GM12878 (cell line): Measurements from ENCODE around the gene ZNF85. TPM values are rescaled to one million over a fixed set of nuclear protein-coding genes. Genes with fewer than 3 reads are reported as not detected.

ENCODE experiments used
- BACH1 ChIP-seq: fragments of 450-650 bp; IDR thresholded peaks from 2 replicates; pipeline ENCODE4 v1.6.1; 2017; ENCODE audit warnings: mild to moderate bottlenecking, borderline replicate concordance
- MTA2 ChIP-seq: fragments of 450-650 bp; IDR thresholded peaks from 2 replicates; pipeline ENCODE4 v1.6.1; 2016; ENCODE audit warnings: low read depth, mild to moderate bottlenecking, moderate library complexity
- PAX5 ChIP-seq: IDR thresholded peaks from 2 replicates; pipeline ENCODE4 v1.6.1; 2011; ENCODE audit warnings: low read depth, low read length, borderline replicate concordance
- polyA plus RNA-seq, 11 experiments: library from polyadenylated mRNA; depleted of rRNA in 4 of 11; unstranded in 6 of 11; stranded (reverse) in 5 of 11; fragments of >200 nt; fragmentation: Nextera tagmentation in 4 of 11; fragmentation: Illumina TruSeq in 1 of 11; extraction: Ambion mirVana in 4 of 11; extraction: Trizol in 1 of 11; gene quantifications; 1 replicate in 1 of 11; 2 replicates in 10 of 11; pipeline versions ENCODE4 v1.2.1 to v1.2.3, GENCODE V29; 2011 to 2016; ENCODE audit warnings: inconsistent platforms in 2 of 11, missing spikeins in 2 of 11, low read depth in 1 of 11
- total RNA-seq, 4 experiments: library from RNA; depleted of rRNA in 3 of 4; stranded (reverse); fragments of >200 nt in 3 of 4; fragmentation: Illumina TruSeq in 1 of 4; extraction: Trizol in 1 of 4; gene quantifications; 2 replicates each; pipeline versions ENCODE4 v1.2.1 to v1.2.3, GENCODE V29; 2013 to 2021
- TF ChIP-seq, protein P1 (sequence below): fragments of 450-650 bp; formaldehyde crosslinking; IDR thresholded peaks from 2 replicates; pipeline ENCODE4 v1.4.0; 2020; ENCODE audit warnings: mild to moderate bottlenecking, moderate library complexity

Gene ZNF85
- total and polyA plus RNA-seq, 10 of the 15 experiments (the other 5 are each of a cell fraction or from before 2014, with no cell fraction given) = 12.6 to 31.7 (median 20.9) TPM

DNA sequence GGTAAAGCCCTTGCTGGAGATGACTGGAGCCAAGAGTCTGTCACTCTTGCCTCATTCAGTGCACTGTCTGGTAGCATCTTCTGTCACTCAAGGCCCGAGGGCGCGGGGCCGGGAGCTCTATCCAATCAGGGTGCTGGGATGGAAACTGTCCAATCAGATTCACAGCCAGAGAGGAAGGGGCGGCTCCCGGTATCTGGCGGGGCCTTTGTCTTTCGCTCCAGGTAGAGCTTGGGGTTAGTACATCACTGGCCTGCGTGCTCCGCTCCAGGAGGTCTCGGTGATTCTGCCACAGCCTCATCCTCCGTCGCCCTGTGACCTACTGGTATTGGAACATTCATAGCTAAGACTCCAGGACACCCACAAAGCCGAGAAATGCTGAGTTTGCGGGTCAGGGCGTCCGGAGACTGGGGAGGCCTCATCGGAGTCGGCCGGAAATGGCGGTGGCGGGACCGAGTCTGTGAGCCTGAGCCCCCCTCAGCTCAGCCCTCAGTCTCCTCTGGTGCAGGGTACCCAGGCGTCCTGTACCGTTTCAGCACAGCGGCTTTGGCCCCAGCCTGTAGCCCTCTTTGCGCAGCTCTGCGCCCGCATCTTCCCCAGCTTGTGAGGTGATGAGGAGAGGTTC lies 76.8 kb downstream of the ZNF85 start (continued):
- TF ChIP-seq, protein P1, sequence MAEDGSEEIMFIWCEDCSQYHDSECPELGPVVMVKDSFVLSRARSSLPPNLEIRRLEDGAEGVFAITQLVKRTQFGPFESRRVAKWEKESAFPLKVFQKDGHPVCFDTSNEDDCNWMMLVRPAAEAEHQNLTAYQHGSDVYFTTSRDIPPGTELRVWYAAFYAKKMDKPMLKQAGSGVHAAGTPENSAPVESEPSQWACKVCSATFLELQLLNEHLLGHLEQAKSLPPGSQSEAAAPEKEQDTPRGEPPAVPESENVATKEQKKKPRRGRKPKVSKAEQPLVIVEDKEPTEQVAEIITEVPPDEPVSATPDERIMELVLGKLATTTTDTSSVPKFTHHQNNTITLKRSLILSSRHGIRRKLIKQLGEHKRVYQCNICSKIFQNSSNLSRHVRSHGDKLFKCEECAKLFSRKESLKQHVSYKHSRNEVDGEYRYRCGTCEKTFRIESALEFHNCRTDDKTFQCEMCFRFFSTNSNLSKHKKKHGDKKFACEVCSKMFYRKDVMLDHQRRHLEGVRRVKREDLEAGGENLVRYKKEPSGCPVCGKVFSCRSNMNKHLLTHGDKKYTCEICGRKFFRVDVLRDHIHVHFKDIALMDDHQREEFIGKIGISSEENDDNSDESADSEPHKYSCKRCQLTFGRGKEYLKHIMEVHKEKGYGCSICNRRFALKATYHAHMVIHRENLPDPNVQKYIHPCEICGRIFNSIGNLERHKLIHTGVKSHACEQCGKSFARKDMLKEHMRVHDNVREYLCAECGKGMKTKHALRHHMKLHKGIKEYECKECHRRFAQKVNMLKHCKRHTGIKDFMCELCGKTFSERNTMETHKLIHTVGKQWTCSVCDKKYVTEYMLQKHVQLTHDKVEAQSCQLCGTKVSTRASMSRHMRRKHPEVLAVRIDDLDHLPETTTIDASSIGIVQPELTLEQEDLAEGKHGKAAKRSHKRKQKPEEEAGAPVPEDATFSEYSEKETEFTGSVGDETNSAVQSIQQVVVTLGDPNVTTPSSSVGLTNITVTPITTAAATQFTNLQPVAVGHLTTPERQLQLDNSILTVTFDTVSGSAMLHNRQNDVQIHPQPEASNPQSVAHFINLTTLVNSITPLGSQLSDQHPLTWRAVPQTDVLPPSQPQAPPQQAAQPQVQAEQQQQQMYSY = no peak
- TF ChIP-seq PAX5 (no peak), BACH1 (no peak), MTA2 (no peak)

Other genes with a start within 250 kb of the ZNF85 start
- gene ZNF66, start 146.9 kb upstream of the ZNF85 start, total RNA-seq (2014; rRNA removed) = 7.7 and 8.5 TPM in 2 replicates
- 8.5 and 9.9 TPM in 2 replicates for gene ZNF66, start 146.9 kb upstream of the ZNF85 start, total RNA-seq (2014; rRNA removed; fragmentation: Illumina TruSeq; extraction: Trizol)
- gene ZNF66, start 146.9 kb upstream of the ZNF85 start, total RNA-seq (2021) = 4.3 and 5.8 TPM in 2 replicates
- gene ZNF66, start 146.9 kb upstream of the ZNF85 start, polyA plus RNA-seq (2011; rRNA removed) = 4.9 and 7.7 TPM in 2 replicates
- gene ZNF66, start 146.9 kb upstream of the ZNF85 start, polyA plus RNA-seq (2014; fragmentation: Illumina TruSeq; extraction: Trizol) = 6.4 and 6.5 TPM in 2 replicates
- 1 to 10 TPM in 1 of 2 experiments, under 1 TPM in 1; 0.62 to 1.4 TPM for gene ZNF66, start 146.9 kb upstream of the ZNF85 start, polyA plus RNA-seq (2014; fragmentation: Nextera tagmentation; extraction: Ambion mirVana)
- 3.2 and 3.4 TPM in 2 replicates for gene ZNF66, start 146.9 kb upstream of the ZNF85 start, polyA plus RNA-seq (2014; rRNA removed)
- gene ZNF66, start 146.9 kb upstream of the ZNF85 start, polyA plus RNA-seq (2016; fragmentation: Nextera tagmentation; extraction: Ambion mirVana) = 1 to 10 TPM; 5.3 to 6.0 TPM
- gene ZNF430, start 97.4 kb downstream of the ZNF85 start, total RNA-seq (2014; rRNA removed) = 11.0 and 11.8 TPM in 2 replicates
- 19.0 TPM in 2 replicates for gene ZNF430, start 97.4 kb downstream of the ZNF85 start, total RNA-seq (2014; rRNA removed; fragmentation: Illumina TruSeq; extraction: Trizol)
- gene ZNF430, start 97.4 kb downstream of the ZNF85 start, total RNA-seq (2021) = 12.6 TPM in 2 replicates
- gene ZNF430, start 97.4 kb downstream of the ZNF85 start, polyA plus RNA-seq (2011; rRNA removed) = 18.0 and 23.6 TPM in 2 replicates
- gene ZNF430, start 97.4 kb downstream of the ZNF85 start, polyA plus RNA-seq (2014; fragmentation: Illumina TruSeq; extraction: Trizol) = 11.5 and 16.0 TPM in 2 replicates
- gene ZNF430, start 97.4 kb downstream of the ZNF85 start, polyA plus RNA-seq (2014; fragmentation: Nextera tagmentation; extraction: Ambion mirVana) = 1 to 10 TPM; 4.6 to 6.0 TPM
- 5.6 and 7.0 TPM in 2 replicates for gene ZNF430, start 97.4 kb downstream of the ZNF85 start, polyA plus RNA-seq (2014; rRNA removed)
- gene ZNF430, start 97.4 kb downstream of the ZNF85 start, polyA plus RNA-seq (2016; fragmentation: Nextera tagmentation; extraction: Ambion mirVana) = 10 to 100 TPM; 13.4 to 15.8 TPM
- 10.7 and 12.0 TPM in 2 replicates for gene ZNF714, start 159.0 kb downstream of the ZNF85 start, total RNA-seq (2014; rRNA removed)
- gene ZNF714, start 159.0 kb downstream of the ZNF85 start, total RNA-seq (2014; rRNA removed; fragmentation: Illumina TruSeq; extraction: Trizol) = 10.3 and 12.3 TPM in 2 replicates
- 7.6 and 7.7 TPM in 2 replicates for gene ZNF714, start 159.0 kb downstream of the ZNF85 start, total RNA-seq (2021)
- 13.2 and 22.3 TPM in 2 replicates for gene ZNF714, start 159.0 kb downstream of the ZNF85 start, polyA plus RNA-seq (2011; rRNA removed)
- gene ZNF714, start 159.0 kb downstream of the ZNF85 start, polyA plus RNA-seq (2014; fragmentation: Illumina TruSeq; extraction: Trizol) = 9.4 and 10.7 TPM in 2 replicates
- 1 to 10 TPM; 4.9 to 5.1 TPM for gene ZNF714, start 159.0 kb downstream of the ZNF85 start, polyA plus RNA-seq (2014; fragmentation: Nextera tagmentation; extraction: Ambion mirVana)
- gene ZNF714, start 159.0 kb downstream of the ZNF85 start, polyA plus RNA-seq (2014; rRNA removed) = 5.2 and 6.3 TPM in 2 replicates
- 10 to 100 TPM in 1 of 2 experiments, 1 to 10 TPM in 1; 8.7 to 11.9 TPM for gene ZNF714, start 159.0 kb downstream of the ZNF85 start, polyA plus RNA-seq (2016; fragmentation: Nextera tagmentation; extraction: Ambion mirVana)
- 7.9 and 10.8 TPM in 2 replicates for gene ZNF431, start 218.8 kb downstream of the ZNF85 start, total RNA-seq (2014; rRNA removed)
- 15.3 and 17.4 TPM in 2 replicates for gene ZNF431, start 218.8 kb downstream of the ZNF85 start, total RNA-seq (2014; rRNA removed; fragmentation: Illumina TruSeq; extraction: Trizol)
- 8.9 and 12.3 TPM in 2 replicates for gene ZNF431, start 218.8 kb downstream of the ZNF85 start, total RNA-seq (2021)
- gene ZNF431, start 218.8 kb downstream of the ZNF85 start, polyA plus RNA-seq (2011; rRNA removed) = 18.7 and 26.1 TPM in 2 replicates
- gene ZNF431, start 218.8 kb downstream of the ZNF85 start, polyA plus RNA-seq (2014; fragmentation: Illumina TruSeq; extraction: Trizol) = 14.3 and 15.0 TPM in 2 replicates
- 1 to 10 TPM; 2.5 to 2.8 TPM for gene ZNF431, start 218.8 kb downstream of the ZNF85 start, polyA plus RNA-seq (2014; fragmentation: Nextera tagmentation; extraction: Ambion mirVana)
- 6.6 and 8.7 TPM in 2 replicates for gene ZNF431, start 218.8 kb downstream of the ZNF85 start, polyA plus RNA-seq (2014; rRNA removed)
- gene ZNF431, start 218.8 kb downstream of the ZNF85 start, polyA plus RNA-seq (2016; fragmentation: Nextera tagmentation; extraction: Ambion mirVana) = 10 to 100 TPM in 1 of 2 experiments, 1 to 10 TPM in 1; 9.3 to 10.7 TPM